Esophagus muscularis mucosa (tissue), 3 donors: ENCODE measurements around the gene INO80C.

ENCODE experiments used
- CTCF ChIP-seq, 3 experiments: fragments of 200-600 bp in 2 of 3; fragments of 450-650 bp in 1 of 3; sonication (generic) in 2 of 3; IDR thresholded peaks; one replicate each; pipeline ENCODE4 v1.5.1; 2017 to 2019; ENCODE audit warnings: antibody characterized with exemption in 3 of 3, mild to moderate bottlenecking in 2 of 3, moderate library complexity in 1 of 3
- POLR2A ChIP-seq: fragments of 450-650 bp; IDR thresholded peaks from one replicate; pipeline ENCODE4 v1.6.1; 2017; ENCODE audit warnings: antibody characterized with exemption, moderate library complexity, mild to moderate bottlenecking, low read depth

DNA sequence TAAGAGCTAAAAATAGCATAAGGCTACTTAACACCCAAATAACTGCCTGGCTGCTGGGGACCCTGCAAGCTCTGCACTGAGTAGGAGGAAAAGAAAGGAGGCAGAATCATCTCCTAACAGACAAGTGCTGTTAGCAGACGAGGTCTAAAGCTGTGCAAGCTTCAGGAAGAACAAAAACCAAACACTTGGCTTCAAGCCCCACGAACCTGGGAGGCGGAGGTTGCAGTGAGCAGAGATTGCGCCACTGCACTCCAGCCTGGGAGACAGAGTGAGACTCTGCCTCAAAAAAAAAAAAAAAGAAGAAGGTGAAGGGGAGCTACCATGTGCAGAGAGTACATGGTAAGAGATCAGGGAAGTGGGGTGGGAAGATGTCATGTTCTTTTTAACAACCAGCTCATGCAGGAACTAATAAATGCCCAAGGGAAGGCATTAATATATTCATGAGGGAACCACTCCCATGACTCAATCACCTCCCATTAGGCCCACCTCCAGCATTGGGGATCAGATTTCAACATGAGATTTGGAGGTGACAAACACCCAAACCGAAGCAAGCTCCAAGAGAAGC is 28.8 kb upstream of the INO80C start:
- TF ChIP-seq CTCF (IDR thresholded peaks at IDR 0.05) (no peak), POLR2A (no peak)
